Stimulated activated CD8-positive, alpha-beta memory T cell treated with anti-CD3 and anti-CD28 coated beads, Interleukin-7, amount 100 ng/mL, for 24 hours (primary cell): ENCODE results near the gene MMP17.

Experiments
- DNase-seq: peaks from one replicate; pipeline ENCODE4 v3.0.0-alpha.2; 2020; ENCODE audit warnings: low read depth

Gene MMP17

GRCh38 chr12:131827961-131828534, at the start of gene MMP17:
Gene MMP17 (plus strand): TSS chr12:131828393. CDS start chr12:131828495, 102 bp downstream.
- no peak for DNase-seq

GRCh38 chr12:131779027-131779426, 49.2 kb upstream of the MMP17 start:
- no peak for DNase-seq

GRCh38 chr12:131782061-131782460, 46.1 kb upstream of the MMP17 start:
- no peak for DNase-seq

- DNase-seq: no peak
Measured at GRCh38 chr12:131783915-131784541, 44.2 kb upstream of the MMP17 start.

- no peak for DNase-seq
Measured at GRCh38 chr12:131784909-131785762, 43.1 kb upstream of the MMP17 start.

GRCh38 chr12:131785763-131786330, 42.3 kb upstream of the MMP17 start:
- no peak for DNase-seq

DNA sequence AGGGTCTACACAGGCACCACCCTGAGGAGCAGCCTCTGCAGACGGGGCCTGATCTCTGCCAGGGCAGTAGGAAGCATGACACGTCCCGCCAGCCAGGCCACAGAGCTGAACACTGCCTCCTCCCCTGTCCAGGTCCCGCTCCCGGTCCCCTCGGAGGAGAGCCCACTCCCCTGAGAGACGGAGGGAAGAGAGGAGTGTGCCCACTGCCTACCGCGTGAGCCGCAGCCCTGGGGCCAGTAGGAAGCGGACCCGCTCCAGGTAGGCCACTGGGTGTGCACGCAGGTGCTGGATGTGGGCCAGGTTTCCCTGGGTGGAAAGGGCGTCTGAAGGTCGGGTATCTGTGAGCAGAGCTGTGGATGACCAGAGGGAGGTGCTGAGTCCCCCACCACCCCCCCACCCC, 41.9 kb upstream of the MMP17 start:
- no peak for DNase-seq

GRCh38 chr12:131787143-131787660, 41.0 kb upstream of the MMP17 start:
- no peak for DNase-seq

DNA sequence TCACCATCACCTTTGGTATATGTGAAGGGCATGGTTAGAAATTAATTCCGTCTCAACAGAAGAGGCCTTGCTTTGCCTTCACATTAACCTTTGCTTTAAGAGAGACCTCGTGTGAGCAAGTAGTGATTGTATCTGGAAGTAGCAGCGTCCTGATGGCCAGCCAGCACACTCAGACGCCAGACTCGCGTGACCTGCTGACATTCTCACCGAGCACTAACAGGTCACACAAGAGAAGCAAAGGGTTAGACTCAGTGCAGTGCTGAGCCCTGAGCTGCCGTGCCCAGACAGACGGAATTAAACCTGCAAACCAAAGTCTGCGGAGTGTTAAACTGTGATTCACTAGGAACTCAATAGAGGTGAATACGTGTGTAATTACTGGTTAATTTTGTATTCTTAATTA, 40.1 kb upstream of the MMP17 start:
- no peak for DNase-seq

GRCh38 chr12:131789638-131790037, 38.6 kb upstream of the MMP17 start:
- no peak for DNase-seq

- no peak for DNase-seq
Measured at GRCh38 chr12:131793243-131794022, 34.8 kb upstream of the MMP17 start.

DNA sequence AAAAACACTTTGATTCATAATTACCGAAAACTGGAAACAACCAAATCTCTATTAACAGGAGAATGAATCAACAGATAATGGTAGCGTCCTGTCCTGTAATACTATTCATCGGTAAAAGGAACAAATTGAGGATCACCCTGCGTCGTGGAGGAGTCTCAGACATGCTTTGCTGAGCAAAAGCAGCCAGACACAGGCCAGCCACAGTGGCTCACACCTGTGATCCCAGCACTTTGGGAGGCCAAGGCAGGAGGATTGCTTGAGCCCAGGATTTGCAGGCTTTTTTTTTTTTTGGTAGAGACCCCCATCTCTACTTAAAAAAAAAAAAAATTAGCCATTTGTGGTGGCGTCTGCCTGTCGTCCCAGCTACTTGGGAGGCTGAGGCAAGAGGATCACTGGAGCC, 34.1 kb upstream of the MMP17 start:
- no peak for DNase-seq

DNA sequence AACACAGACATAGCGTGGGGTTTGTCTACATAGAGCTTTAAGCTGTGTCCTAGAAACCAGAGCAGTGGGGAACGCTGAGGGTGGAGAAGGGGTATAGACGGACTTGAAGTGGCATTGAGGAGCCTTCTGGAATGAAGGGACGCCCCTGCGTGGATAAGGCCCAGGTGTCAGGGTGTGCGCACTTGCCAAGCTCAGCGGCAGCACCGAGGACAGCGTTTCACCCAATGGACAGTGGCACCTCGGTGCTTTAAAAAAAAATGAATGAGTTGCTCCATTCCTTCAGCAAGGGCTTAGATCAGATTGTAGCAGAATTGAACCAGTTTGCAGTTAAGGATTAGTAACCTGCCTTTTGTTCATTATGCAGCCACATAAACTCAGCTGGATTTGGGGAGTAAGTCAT, 33.6 kb upstream of the MMP17 start:
- no peak for DNase-seq

DNA sequence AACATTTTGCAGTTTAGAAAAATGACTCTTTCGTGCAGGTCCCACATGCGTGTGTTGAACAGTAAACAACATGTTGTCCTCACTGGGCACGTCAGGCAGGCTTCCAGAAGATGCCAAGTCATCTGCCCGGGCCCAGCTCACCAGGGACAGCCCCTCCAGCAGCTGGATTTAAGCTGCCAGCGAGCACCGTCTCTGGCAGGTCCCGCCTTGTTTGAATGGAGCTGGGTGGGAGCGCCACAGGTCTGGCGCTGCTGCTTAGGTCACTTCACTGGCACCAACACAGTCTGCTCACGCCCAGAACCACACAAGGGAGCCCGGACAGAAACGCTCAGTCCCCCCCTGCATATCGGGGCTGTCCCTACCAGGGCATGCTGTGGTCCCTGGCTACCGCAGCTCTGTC, 33.1 kb upstream of the MMP17 start:
- DNase-seq: no peak

DNA sequence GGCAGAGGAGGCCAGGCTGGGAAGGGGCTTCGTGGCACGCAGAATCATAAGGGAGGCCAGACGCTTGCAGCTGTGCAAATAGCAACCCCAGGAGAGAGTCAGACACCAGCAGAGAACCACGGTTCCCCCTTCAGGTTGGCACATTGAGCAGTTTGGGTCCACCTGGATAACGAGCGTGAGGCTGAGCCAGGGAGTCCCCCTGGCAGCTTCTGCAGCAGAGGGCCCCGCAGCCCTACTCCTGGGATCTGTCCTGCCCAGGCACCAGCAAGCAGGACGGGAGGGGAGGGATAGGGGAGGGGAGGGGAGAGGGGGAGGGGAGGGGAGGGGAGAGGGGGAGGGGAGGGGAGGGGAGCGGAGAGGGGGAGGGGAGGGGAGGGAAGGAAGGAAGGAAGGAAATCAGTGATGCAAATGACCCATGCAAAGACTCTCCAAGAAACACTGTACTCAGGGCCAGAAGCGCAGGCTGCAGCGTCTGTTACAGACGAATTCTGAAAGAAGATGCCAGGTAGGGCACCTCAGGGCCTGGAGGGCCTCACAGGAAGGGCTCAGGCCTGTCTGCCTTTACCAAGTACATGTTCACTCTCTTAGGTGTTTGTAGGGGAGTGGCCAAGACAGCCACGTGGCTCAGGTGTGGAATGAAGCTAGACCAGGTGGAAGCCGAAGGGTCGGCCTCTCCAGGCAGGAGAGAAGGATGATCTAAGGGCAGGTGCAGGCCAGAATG, 32.3 kb upstream of the MMP17 start:
- DNase-seq: no peak

- no peak for DNase-seq
Measured at GRCh38 chr12:131796411-131796736, 31.8 kb upstream of the MMP17 start.

DNA sequence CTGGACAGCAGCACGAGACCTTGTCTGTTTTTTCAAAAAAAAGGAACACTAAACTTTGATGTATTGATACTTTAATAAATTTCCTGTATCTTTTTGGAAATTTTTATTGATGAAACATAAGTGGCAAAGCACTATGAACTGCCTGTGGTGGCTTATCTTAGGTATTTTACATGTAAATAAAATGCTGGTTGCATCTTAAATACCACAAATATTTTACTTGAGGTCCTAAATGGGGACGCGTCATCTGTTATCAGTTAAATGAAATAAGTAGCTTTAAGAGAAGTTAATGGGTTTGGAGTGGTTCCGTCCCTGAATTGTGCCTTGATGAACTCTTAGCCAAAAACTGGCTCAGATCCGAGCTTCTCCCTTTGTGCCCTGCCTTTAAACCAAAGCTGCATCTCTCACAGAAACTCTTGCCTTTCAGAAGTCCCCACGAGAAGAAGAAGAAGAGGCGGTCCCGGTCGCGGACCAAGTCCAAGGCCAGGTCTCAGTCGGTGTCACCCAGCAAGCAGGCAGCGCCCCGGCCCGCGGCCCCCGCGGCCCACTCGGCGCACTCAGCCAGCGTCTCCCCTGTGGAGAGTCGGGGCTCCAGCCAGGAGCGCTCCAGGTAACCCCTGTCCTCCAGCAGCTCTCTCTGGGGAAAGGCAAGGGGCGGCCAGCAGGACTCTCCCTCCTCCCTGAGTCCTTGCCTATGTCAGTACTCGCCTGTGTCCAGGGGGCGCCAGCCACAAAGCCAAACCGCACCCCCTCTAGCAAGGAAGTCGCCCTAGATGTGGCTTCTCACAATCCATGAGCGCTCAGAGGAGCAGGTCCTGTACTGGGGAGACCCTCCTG, 31.2 kb upstream of the MMP17 start:
- DNase-seq: no peak

DNA sequence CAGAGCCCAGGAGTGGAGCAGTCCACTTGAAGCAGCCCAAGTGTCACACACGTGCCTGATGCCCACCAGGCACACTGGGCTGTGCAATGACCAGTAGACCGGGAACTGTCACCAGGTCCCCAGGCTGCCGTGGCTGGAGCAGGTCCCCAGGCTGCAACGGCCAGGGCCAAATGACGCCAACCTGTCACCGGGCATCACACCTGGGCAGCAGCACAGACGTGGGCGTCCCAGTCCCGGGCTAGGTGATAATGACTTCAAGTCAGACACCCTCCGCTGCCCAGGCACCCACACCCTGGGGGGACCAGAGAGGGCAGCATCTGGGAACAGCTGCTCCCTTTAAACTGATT, 30.6 kb upstream of the MMP17 start:
- DNase-seq: no peak

GRCh38 chr12:131799195-131799594, 29.0 kb upstream of the MMP17 start:
- no peak for DNase-seq

- DNase-seq: no peak
Measured at GRCh38 chr12:131799828-131800593, 28.2 kb upstream of the MMP17 start.
